Fibroblast of skin of right biceps (primary cell): ENCODE measurements around the gene BRD4.
A peak's percentile ranks its signal among the peaks of the same experiment; 100 is the strongest.

Experiments
- DNase-seq: peaks from one replicate; pipeline ENCODE4 v3.0.0-alpha.2; 2013

Gene BRD4

DNA sequence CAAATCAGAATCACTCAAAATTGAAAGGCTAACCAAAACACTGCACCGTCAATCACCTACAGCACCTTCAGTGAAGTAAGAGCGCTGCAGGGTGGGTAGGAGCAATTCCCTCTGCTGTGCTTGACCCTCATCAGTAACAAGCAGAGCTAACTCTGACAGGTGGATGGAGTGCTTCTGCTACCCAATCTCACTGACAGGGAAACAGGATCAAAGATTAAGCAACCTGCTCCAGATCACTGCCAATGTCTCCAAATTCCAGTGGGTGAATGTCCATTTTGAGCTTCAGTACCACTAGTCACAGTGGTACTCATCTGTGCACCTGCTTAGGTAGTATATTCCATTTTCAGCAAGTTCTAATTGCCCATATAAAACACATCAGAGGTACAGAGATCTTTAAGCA, 25.2 kb downstream of the BRD4 start:
- no peak for DNase-seq

DNA sequence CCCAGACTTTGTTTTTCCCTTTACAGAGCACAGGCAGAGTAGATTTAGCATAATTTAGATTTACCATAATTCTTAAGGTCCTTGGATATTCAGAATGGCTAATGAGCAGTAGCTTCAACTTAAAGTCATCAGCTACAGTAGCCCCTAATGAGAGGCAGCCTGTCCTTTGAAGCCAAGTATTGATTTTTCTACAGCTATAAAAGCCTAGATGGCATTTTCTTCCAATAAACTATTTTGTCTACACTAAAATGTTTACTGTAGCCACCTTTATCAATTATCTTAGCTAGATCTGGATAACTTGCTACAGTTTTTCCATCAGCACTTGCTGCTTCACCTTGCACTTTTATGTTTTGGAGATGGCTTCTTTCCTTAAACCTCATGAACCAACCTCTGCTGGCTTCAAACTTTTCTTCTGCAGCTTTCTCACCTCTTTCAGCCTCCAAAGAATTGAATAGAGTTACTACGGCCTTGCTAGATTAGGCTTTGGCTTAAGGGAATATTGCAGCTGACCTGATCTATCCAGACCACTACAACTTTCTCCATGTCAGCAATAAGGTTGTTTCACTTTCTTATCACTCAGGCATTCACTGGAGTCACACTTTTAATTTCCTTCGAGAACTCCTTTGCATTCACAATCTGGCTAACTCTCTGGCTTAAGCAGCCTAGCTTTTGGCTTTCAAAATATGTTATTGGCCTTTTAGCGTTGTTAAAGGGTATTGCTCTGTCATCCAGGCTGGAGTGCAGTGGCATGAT, 26.6 kb downstream of the BRD4 start:
- no peak for DNase-seq

DNA sequence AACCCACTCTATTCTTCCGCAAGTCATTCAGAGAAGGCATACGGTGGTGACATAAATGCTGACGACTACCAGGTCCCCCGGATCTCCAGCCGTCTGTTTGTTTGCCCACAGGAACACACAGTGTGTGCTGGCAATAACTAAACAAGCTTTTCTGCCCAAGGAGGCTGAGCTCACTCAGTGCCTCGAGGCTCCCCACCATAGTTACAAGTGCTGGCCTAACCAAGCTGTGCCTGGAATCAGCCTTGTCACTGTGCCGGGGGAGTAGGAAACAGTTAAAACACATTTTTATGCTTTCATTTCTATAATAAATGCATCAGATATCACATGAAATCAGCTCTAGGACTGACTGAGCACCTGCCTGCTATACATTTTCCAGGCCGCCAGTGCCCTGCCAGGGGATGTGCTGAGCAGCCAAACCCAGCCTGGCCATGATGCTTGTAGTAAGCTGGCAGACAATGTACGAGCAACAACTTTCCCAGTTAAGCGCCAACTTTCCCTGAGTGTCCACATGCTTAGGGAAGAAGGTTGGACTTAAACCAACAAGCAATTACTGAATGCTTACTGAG, 28.1 kb downstream of the BRD4 start:
- no peak for DNase-seq

DNA sequence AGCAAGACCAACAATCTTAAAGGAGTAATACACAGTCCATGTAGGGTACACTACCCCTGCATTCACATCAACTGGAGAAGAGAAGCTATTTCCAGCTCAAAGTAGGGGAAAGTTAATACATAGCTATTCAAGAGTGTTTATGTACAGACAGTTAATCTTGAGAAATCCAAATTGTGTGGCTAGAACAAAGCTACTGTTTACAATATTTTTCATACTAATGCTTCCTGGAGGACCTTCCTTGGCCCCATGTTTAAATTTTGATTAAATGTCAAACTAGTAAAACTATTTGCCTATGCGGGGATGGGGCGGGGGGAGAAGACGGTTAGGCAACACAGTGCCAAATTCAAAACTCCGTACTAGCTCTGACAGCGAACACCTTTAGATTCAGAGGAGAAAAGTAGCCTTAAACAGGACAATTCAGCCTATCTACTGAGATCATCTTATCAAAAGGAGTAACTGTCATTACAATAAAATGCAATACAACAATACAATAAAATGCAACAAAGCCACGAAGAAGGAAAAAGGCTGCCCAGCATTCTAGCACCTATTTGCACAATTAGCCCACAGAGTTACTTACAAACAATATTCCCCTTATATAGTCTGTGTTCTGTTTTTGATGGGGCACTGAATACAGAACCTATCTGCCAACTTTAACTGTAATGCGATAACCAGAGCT, 29.1 kb downstream of the BRD4 start:
- DNase-seq, result peak; percentile 28

DNA sequence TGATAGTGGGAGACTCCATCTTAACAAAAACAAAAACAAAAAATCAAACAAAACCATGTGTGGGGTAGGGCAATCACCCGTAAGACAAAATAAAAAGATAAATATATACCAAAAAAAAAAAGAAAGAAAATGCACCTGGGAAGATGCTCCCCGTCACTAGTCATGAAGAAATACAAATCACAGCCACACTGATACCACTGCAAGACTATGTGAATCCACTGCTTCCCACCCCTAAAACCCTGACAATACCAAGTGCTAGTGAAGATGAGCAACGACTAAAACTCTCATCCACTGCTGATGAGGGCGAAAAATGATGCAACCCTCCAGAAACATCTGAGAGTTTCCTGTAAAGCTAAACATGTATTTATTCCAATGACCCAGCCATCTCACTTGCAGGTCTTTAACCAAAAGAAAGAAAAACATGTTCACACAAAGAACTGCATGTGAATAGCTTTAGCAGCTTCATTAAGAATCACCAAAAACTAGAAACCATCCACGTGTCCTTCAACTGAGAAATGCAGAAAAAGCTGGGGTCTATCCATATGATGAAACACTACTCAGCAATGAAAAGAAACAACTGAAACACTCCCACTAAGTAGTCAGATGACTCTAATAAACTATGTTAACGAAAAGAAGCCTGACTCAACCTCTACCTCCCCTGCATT, 31.7 kb downstream of the BRD4 start:
- peak; percentile 90 for DNase-seq

DNA sequence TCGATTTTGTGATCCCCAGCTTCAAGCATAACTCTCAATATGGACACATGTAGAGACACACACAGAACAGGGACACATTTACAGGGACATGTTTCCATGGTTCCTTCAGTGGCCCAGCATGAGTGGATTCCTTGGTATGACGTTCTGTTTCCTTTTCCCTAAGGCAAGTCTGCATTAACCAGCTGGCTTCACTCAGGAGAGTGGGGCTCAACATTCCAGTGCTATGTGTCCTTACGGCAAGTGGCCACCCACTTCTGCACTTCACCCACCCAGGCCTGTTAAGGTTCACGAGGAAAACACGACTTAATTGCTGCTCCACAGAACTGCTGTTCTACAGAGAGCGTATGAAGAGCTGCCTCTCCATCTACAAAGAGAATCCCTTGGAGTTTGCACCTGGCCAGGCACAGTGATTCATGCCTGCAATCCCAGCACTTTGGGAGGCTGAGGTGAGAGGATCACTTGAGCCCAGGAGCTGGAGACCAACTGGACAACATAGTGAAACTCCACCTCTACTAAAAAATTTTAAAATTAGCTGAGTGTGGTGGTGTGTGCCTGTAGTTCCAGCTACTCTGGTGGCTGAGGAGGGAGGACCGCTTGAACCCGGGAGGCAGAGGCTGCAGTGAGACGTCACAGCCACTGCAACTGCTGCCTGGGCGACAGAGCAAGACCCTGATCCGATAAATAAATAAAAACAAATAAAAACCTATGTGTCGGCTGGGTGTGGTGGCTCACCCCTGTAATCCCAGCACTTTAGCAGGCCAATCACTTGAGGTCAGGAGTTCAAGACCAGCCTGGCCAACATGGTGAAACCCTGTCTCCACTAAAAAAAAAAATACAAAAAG, 32.5 kb downstream of the BRD4 start:
- peak; percentile 82 for DNase-seq

DNA sequence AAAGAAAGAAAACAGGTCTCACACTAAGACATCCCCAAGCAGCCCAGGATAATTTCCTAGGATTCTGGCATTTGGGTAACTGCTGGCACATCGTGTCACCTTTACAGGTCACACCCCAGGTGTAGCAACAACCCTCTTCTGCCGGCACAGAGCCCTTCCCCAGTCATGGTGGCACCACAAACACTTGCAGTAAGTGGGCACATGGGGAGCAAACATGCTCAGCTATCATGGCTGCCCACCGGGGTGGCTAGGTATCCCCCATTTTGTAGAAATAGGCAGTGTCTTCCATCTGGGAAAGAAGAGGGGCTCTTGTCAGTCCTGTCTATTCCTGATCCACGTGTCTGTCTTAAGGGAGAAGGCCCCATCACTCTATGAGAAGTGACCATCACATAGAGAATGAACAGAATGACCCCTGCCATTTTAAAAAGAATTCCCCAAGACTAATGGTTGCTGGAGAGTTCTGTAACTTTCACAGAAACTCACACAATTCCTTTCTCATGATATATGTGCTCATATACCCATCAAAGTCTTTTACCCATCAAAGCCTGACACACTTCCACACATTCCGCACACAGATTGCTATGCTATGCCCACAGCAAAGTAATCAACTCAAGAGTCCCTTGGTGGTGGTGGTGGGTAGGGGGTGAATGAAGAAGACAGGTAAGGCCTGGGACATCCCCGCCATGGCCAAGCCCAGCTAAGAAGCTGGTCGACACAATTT, 33.3 kb downstream of the BRD4 start:
- peak; percentile 27 for DNase-seq

DNA sequence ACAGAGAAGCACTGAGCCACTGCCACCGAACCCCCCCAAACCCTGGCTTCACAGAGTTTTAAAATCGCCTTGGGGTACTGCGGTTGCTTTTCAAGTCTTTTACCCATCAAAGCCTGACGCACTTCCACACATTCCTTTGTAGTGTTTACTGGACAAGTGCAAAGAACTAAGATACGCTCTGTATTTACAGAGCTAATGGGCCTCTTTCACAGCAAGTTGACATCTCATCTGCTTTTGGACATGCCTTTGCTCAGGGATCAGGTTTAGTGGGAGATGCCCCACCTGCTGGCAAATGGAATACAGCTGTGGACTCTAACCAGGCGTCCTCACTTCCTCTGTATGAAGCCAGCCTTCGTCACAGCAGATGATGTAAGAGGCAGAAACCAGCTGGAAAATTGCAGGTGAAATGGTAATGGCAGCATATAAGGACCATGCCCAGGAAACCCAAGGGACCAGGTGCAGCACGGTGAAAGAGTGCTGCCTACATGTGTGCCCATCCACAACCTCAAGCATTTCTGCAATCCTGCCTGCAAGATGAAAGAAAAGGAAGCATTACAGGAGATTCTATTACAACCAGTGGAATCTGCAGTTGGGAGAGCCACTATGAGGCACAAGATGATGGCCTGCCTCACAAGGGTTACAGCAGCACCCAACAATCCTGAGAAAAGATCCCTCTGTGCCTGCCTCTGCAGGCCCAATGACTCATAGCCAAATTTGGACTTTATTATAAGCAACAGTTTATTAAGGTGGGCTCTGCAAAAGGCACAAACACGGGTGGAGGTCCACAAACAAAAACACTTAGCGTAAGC, 34.7 kb downstream of the BRD4 start:
- peak; percentile 60 for DNase-seq

DNA sequence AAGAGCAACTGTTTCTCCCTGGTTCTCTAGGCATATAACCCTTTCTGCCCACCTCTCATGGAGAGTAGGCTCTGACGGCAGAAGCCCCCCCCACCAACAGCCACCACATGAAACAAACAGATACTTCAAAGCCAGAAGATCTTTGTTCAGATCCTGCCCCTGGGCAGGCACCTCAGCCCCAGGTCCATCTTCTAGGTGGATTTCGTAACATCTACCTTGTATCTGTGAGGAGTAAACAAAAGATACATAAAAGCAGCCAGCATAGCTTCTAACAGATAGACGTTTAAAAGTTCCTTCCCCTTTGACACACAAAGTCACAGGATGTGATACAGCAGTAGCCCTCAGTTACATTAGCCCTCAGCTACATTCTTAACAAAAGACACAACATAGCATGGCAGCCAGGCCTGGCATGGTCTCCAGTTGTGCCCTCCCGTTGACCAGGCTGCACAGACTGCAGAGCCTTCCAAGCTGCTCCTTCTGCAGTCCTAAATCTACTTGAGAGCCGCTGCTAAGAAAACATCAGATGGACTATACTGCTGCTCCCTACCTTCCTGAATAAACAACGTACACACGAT, 35.4 kb downstream of the BRD4 start:
- DNase-seq, result no peak

DNA sequence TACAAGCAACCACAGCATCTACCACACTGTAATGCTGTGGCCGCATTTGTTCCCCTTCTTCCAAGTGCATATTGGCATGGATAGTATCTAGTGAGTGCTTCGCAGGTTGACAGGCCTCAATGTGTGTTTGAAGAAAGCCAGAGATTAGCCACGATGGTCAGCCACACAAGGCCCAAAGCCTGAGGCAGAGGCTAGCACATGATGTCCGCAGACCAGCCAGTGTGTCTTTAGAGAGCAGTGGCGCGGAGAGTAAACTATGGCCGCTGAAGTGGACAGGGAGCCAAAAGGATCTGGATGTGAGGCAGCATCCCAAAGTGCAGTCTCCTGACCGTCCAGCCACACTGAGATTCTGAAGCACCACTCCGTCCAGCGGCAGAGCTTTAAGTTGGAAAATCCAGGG, 36.0 kb downstream of the BRD4 start:
- DNase-seq, result no peak

DNA sequence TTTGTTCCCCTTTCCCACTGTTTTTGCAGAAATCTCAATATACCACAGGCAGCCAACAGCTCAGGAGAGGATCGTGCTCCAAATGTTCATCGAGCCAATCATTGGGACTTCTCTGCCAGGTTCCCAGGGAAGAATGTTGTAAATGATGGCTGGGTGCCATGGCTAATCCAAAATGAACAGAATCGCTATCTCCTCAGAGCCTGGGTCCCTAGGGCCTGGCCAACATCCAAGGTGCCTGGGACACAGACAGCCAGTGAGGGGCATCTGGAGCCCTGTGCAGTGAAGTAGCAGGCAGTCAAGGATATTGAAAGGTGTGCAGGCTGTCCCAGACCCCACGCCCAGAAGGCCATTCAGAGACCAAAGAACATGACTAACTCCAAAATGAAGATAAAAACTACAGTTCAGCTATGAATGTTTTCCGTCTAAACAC, 37.8 kb downstream of the BRD4 start:
- peak; percentile 28 for DNase-seq

DNA sequence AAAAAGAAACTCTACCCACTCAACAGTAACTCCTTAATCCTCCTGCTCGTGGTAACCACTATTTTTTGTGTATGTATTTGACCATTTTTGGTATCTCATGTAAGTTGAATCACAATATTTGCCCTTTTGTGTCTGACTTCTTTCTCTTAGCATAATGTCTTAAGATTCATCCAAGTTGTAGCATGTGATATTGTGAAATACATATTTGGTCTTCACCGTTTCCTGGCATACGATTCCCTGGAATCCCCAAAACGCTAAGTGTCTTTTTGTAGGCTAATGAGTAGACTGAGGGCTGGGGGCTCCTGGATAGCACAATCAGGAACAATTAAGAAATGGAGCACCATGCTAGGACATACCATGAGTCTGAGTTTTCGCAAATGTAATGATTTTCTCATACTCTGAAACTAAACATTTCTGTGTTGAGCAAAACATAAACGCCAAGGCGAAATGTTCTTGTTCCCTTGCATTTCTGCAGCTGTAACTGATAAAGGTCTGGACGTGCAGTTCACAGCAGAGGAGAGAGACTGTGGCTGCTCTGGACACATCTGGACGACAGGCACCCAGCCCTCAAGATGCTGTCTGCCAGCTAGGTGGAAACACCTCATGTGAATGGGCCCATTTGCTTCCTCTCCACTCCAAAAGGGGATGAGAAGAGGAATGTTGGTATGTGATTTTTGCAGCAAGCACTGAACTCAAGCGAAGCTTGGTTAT, 38.4 kb downstream of the BRD4 start:
- DNase-seq, result peak; percentile 52

DNA sequence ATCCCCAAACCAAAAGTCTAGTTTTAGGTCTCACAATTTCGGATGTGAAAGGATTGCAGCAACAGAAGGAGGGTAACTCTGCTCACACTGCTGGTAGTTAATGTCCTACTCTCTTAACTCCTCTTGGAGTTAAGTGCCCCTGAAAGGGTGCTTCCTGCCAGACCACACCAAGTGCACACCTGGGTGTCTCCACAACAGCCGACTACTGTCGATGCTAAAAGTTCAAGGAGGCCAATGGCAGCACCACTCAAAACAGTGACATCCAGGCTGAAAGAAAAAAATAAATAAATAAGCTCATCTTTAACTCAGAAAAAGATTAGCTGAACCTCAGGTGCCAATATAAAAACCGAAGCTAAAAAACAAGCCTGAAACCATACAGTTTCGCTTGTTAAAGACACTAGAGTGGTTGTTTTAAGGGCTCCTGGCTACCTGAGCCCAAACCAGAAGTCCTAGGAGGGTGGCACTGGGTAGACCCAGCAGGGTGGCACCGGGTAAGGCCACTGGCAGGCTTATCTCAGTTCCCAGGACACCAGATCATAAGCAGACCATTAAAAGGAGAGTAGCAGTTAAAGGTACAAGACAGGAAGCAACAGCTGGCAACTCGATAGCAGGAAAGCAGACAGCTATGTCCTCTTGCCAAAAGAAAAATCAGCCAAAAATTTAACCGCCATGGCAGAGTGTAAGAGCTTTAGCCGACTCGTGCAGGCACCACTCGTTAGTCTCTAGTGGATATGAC, 39.3 kb downstream of the BRD4 start:
- peak; percentile 16 for DNase-seq

DNA sequence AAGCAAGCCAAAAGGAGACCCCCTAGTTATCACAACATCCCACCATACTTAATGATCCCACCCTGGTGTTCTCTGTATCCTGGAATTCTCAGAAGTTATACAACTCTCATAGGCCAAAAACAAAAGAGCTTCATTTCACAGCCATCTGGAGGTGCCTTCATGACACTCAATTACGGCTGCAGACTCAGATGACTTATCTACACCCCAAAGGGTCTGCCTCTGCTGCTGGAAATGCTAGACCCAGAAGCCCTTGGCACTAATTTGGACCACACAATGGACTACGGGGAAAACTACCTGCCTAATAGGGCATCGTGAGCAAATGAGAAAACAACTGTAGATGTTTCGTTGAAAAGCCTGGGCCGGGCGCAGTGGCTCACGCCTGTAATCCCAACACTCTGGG, 40.2 kb downstream of the BRD4 start:
- no peak for DNase-seq

DNA sequence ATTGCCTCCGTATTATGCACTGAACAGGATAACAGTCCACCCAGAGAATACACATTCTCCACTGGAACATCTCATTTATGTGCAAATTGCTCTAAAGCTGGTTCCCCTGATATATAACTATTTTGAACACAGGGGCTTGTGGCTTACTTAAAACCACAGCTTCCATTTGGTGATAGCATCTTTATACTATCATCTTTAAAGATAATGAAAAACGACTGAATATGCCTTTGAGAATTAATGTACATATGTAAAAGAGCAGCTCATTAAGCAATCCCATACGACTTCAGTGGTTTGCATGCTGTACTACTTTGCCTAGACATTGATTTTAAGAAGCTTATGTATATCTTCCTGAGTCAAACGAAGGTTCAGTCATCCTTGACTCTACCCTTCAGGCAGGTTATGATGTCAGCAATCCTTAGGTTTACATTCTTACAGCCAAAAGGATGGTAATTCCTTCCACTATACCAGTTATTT, 40.8 kb downstream of the BRD4 start:
- DNase-seq, result peak; percentile 61

DNA sequence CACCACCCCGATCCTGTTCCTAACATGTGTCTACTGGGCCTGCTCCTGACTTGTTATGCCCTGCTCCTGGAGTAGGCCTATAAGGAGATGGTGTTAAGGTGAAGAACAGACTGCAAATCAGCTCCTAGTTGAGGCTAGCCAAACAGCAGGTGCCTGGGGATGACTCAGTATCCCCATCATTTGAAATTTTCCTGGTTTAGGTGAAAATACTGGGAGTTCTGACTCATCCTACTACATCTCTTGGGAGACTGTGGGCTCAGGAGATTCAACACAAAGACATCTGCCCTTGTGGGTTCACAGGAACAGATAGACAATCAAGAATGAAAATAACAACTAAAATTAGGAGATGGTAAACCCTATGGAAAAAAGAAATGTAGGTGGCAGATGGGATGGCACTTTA, 41.2 kb downstream of the BRD4 start:
- peak; percentile 74 for DNase-seq

DNA sequence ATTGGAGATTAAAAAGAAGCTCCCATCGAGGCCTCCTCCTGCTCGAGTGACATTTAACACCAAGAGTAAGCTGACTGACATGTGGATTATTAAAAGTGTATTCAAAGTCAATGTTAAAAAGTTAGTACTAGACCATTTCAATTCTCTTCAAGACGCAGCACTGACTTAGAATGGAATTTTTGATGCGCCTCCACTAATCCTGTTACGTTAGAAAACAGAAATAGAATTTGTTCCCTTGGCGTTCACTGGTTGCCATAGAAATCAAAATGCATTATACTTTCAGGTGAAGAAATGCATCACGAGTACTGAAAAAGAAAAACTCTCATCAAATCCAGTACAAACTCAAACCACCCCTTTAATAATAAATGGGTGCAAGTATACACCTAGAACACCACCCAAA, 42.2 kb downstream of the BRD4 start:
- DNase-seq, result no peak

DNA sequence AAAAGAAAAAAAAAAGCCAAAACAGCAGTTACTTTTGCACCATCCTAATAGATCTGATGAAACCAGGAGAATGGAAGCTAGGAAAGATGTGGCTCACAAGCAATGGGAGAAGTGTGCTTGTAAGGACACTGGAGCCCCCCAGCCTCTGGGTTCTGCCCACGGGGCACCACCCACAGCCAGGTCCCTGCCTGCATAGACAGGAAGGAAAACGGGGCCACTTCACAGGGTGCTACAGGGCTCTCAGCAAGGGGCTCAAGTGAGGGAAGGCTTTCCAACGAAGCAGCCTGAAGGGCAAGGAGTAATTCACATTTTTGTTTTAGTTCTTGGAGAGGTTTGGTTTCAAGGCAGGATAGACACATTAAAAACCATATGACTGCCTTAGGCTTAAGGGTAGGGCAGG, 42.7 kb downstream of the BRD4 start:
- DNase-seq, result no peak
